ENCODE data around the gene IL23R.

DNA sequence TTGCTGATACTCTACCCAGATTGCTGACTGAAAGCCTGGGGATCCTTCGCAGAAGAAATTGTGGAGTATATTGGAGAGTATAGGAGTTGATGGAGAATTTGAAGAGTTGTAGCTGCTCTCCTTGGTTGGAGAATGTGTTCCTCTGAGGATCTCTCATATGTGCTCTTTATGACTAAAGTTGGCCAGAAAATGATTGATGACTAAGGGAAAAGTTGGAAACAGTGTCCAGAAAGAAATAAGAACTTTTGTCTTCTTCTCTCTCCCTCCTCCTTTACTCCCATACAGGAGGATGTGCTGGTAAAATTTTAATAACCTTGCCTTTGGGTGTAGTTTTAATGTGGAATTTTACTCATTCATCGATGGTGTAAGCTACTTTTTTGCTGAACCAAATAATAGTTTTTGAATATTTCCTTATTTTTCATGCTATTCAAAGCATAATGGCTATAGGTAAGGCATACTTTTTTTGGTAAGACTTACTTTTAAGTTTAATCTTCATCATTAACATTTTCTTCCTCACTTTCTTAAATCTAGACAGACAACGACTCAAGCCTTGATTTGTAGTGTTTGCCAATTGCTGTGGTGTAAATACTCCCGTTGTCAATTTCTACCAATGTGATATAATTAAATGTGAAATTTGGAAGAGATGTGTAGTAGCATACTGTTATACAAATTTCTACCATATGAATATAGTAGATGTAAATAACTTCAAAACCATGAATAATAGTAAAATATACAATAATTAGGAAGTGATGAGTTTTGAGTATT is 45.2 kb upstream of the IL23R start:
- TF ChIP-seq POLR2A (IDR thresholded peaks at IDR 0.05) (no peak), CTCF (IDR thresholded peaks at IDR 0.05) (no peak)
